NB4 (cell line): Measurements from ENCODE around the gene ACOX3.
A peak's percentile ranks its signal among the peaks of the same experiment; 100 is the strongest.

Source experiments
- MYC ChIP-seq: IDR thresholded peaks from 2 replicates; pipeline ENCODE4 v1.6.1; 2011; ENCODE audit warnings: low read depth, low read length
- POLR2A ChIP-seq: IDR thresholded peaks from 2 replicates; pipeline ENCODE4 v1.6.1; 2011; ENCODE audit warnings: mild to moderate bottlenecking; ENCODE audit not compliant: insufficient read length; ENCODE audit errors: extremely low read depth
- TF ChIP-seq, protein P1 (sequence below): IDR thresholded peaks from 2 replicates; pipeline ENCODE4 v1.6.1; 2011; ENCODE audit warnings: low read depth, low read length
- TF ChIP-seq, protein P2 (sequence below): IDR thresholded peaks from one replicate; pipeline ENCODE4 v1.5.1; 2012; ENCODE audit warnings: low read depth, low read length

DNA sequence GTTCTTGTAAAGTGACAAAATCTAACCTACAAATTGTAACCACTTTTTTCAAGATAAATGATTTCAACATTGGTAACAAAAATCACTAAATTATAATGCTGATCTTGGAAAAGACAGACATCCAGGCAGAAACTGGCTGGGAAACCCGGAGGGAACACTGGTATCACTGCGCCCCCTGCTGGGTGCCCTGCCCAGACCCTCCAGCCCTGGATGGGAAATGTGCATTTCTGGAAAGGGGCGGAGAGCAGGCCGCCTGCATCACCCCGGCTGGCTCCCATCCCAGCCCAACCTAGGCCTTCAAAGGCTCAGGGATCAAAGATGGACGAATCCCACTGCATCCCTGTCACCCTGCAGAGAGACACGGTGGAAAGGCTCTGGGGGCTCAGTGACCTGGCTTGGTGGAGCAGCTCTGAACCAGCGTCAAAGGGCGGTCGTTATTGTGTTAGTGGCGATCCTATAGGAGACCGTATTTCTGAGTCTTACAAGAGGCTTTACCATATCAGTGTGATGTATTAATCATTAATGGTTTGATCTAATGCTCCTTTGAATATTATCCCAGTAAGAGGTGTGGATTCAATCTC, 37.3 kb downstream of the ACOX3 start:
- TF ChIP-seq, protein P1, sequence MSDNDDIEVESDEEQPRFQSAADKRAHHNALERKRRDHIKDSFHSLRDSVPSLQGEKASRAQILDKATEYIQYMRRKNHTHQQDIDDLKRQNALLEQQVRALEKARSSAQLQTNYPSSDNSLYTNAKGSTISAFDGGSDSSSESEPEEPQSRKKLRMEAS, result no peak
- TF ChIP-seq, protein P2, sequence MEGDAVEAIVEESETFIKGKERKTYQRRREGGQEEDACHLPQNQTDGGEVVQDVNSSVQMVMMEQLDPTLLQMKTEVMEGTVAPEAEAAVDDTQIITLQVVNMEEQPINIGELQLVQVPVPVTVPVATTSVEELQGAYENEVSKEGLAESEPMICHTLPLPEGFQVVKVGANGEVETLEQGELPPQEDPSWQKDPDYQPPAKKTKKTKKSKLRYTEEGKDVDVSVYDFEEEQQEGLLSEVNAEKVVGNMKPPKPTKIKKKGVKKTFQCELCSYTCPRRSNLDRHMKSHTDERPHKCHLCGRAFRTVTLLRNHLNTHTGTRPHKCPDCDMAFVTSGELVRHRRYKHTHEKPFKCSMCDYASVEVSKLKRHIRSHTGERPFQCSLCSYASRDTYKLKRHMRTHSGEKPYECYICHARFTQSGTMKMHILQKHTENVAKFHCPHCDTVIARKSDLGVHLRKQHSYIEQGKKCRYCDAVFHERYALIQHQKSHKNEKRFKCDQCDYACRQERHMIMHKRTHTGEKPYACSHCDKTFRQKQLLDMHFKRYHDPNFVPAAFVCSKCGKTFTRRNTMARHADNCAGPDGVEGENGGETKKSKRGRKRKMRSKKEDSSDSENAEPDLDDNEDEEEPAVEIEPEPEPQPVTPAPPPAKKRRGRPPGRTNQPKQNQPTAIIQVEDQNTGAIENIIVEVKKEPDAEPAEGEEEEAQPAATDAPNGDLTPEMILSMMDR, result peak; percentile 99
- TF ChIP-seq POLR2A, result no peak
- TF ChIP-seq MYC, result no peak
